Vagina (tissue), 2 donors: ENCODE measurements around the gene UBE2E2. TPM values are rescaled to one million over a fixed set of nuclear protein-coding genes. Genes with fewer than 3 reads are reported as not detected.

ENCODE experiments used
- DNase-seq, 2 donors: peaks; one replicate each; pipeline ENCODE4 v3.0.0-alpha.2; 2017; ENCODE audit errors: extremely low spot score in 2 of 2
- H3K27ac ChIP-seq: fragments of 200-600 bp; sonication (generic); one replicate; pipeline ENCODE4 v1.5.1; 2019
- H3K27me3 ChIP-seq: fragments of 200-600 bp; sonication (generic); one replicate; pipeline ENCODE4 v1.5.1; 2019
- H3K36me3 ChIP-seq, 2 donors: fragments of 200-600 bp; sonication (generic); one replicate each; pipeline ENCODE4 v1.5.1; 2017 to 2019
- H3K4me1 ChIP-seq: fragments of 200-600 bp; sonication (generic); one replicate; pipeline ENCODE4 v1.5.1; 2019
- H3K4me3 ChIP-seq, 2 donors: fragments of 200-600 bp; sonication (generic); 1 replicate in 1 of 2; 2 replicates in 1 of 2; pipeline ENCODE4 v1.5.1; 2016 to 2019
- H3K9me3 ChIP-seq: fragments of 200-600 bp; sonication (generic); one replicate; pipeline ENCODE4 v1.5.1; 2019
- CTCF ChIP-seq, 3 experiments: fragments of 450-650 bp in 2 of 3; fragments of 200-600 bp in 1 of 3; sonication (generic) in 1 of 3; IDR thresholded peaks; one replicate each; pipeline ENCODE4 v1.5.1; 2017 to 2019; ENCODE audit warnings: antibody characterized with exemption in 3 of 3, mild to moderate bottlenecking in 2 of 3, moderate library complexity in 2 of 3
- POLR2A ChIP-seq, 2 donors: fragments of 450-650 bp; IDR thresholded peaks; one replicate each; pipeline ENCODE4 v1.6.1; 2017; ENCODE audit warnings: antibody characterized with exemption in 2 of 2, mild to moderate bottlenecking in 2 of 2, moderate library complexity in 2 of 2
- POLR2AphosphoS5 ChIP-seq, 2 donors: sonication (generic); formaldehyde crosslinking; IDR thresholded peaks; one replicate each; pipeline ENCODE4 v1.9.0; 2017; ENCODE audit warnings: antibody characterized with exemption in 2 of 2, mild to moderate bottlenecking in 2 of 2, low read depth in 1 of 2; ENCODE audit not compliant: insufficient read depth in 1 of 2
- intact Hi-C: fragments of 100-400 bp; cut with DNase I; formaldehyde crosslinking; loops from one replicate; pipeline ENCODE4 v1.15.1; 2023
- total RNA-seq: library from RNA; depleted of rRNA; stranded (reverse); fragments of >200 nt; gene quantifications from one replicate; pipeline ENCODE4 v1.2.3, GENCODE V29; 2016

UBE2E2 gene
- total RNA-seq, 1 donor from 2014 or later, result 31.2 TPM

- no peaks in the 10 kb centered on the region for H3K4me1 ChIP-seq
- DNase-seq, result no peak
- TF ChIP-seq POLR2AphosphoS5 (IDR thresholded peaks at IDR 0.05; ENCODE audit: insufficient read depth in 1 of 2, low read depth in 1 of 2) (no peak), POLR2A (IDR thresholded peaks at IDR 0.05) (no peak), CTCF (IDR thresholded peaks at IDR 0.05) (no peak)
These were observed 387.5 kb downstream of the UBE2E2 start for GRCh38 chr3:23590424-23591273.

GRCh38 chr3:23591374-23591773 lies 388.2 kb downstream of the UBE2E2 start:
- Histone ChIP-seq H3K27me3 (no peaks in the 10 kb centered on the region), H3K27ac (no peak overlapping the region), H3K4me1 (no peaks in the 10 kb centered on the region), H3K36me3 (no peaks in the 10 kb centered on the region), H3K4me3 (no peak overlapping the region), H3K9me3 (no peaks in the 10 kb centered on the region)
- TF ChIP-seq POLR2AphosphoS5 (IDR thresholded peaks at IDR 0.05; ENCODE audit: insufficient read depth in 1 of 2, low read depth in 1 of 2) (no peak), POLR2A (IDR thresholded peaks at IDR 0.05) (no peak), CTCF (IDR thresholded peaks at IDR 0.05) (no peak)
- intact Hi-C loops, result no loop called here
- DNase-seq, result no peak

More at GRCh38 chr3:23590424-23591273, 387.5 kb downstream of the UBE2E2 start:
- Histone ChIP-seq H3K4me3 (no peak overlapping the region), H3K9me3 (no peaks in the 10 kb centered on the region), H3K27ac (no peak overlapping the region), H3K27me3 (no peaks in the 10 kb centered on the region), H3K36me3 (no peaks in the 10 kb centered on the region)
- intact Hi-C loops, result no loop called here

- Histone ChIP-seq H3K4me1 (no peaks in the 10 kb centered on the region), H3K27me3 (no peaks in the 10 kb centered on the region), H3K9me3 (no peaks in the 10 kb centered on the region), H3K4me3 (no peak overlapping the region), H3K36me3 (no peaks in the 10 kb centered on the region), H3K27ac (no peak overlapping the region)
- DNase-seq, result no peak
- intact Hi-C loops, result no loop called here
- TF ChIP-seq POLR2A (IDR thresholded peaks at IDR 0.05), result no peak
- TF ChIP-seq POLR2AphosphoS5 (IDR thresholded peaks at IDR 0.05; ENCODE audit: insufficient read depth in 1 of 2, low read depth in 1 of 2), result no peak
- no peak for TF ChIP-seq CTCF (IDR thresholded peaks at IDR 0.05)
These were observed 390.1 kb downstream of the UBE2E2 start for GRCh38 chr3:23592961-23593931.

- intact Hi-C loops, result no loop called here
These were observed 390.9 kb downstream of the UBE2E2 start for GRCh38 chr3:23594066-23594465.

More at GRCh38 chr3:23594066-23594465, 390.9 kb downstream of the UBE2E2 start:
- no peak for DNase-seq
- TF ChIP-seq CTCF (IDR thresholded peaks at IDR 0.05) (no peak), POLR2AphosphoS5 (IDR thresholded peaks at IDR 0.05; ENCODE audit: insufficient read depth in 1 of 2, low read depth in 1 of 2) (no peak), POLR2A (IDR thresholded peaks at IDR 0.05) (no peak)
- Histone ChIP-seq H3K36me3 (no peaks in the 10 kb centered on the region), H3K4me1 (no peaks in the 10 kb centered on the region), H3K4me3 (no peak overlapping the region), H3K27ac (no peak overlapping the region), H3K27me3 (no peaks in the 10 kb centered on the region), H3K9me3 (no peaks in the 10 kb centered on the region)
